Measurements from ENCODE around the gene SNX27. TPM values are rescaled to one million over a fixed set of nuclear protein-coding genes. Genes with fewer than 3 reads are reported as not detected.

The SNX27 gene
- total and polyA plus RNA-seq, 10 of the 15 experiments (the other 5 are each of a cell fraction or from before 2014, with no cell fraction given), result 3.8 to 21.8 (median 12.5) TPM

DNA sequence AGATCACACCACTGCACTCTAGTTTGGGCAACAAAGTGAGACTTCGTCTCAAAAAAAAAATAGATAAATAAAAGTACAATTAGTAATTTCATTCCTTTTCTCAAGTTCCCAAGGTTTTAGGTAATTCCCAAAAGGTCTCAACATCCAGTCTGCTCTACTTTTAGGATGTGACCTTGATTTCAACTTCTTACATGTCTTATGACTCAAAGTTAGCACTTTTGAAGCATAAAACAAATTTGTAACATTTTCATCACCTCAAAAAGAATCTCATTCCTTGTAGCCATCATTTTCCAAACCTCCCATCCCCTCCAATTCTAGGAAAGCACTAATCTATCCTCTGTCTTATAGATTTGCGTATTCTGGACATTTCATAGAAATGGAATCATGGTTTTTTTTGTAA is 32.2 kb downstream of the SNX27 start:
- Histone ChIP-seq H3K9ac (ENCODE audit: control insufficient read depth, insufficient read depth, low read length) (no peak overlapping the region), H3K4me3 (no peak overlapping the region), H3K4me1 (ENCODE audit: control insufficient read depth, insufficient read depth, low read length) (peaks cover 3% of the 10 kb centered on the region), H4K20me1 (ENCODE audit: control insufficient read depth, insufficient read depth) (no peaks in the 10 kb centered on the region), H3K4me2 (ENCODE audit: control insufficient read depth, insufficient read depth) (no peak overlapping the region), H3K36me3 (ENCODE audit: control insufficient read depth in 2 of 2, insufficient read depth in 2 of 2, low read length in 1 of 2) (no peaks in the 10 kb centered on the region), H3K9me3 (replicated peaks; ENCODE audit: control insufficient read depth, insufficient read depth, low read length) (no peaks in the 10 kb centered on the region; the same call in 2 of the 3 replicates), H3K79me2 (ENCODE audit: control insufficient read depth, insufficient read depth, low read length) (no peaks in the 10 kb centered on the region; the same call in 1 of the 2 replicates), H2AFZ (ENCODE audit: control insufficient read depth, low read depth, low read length) (no peak overlapping the region), H3K27ac (ENCODE audit: control insufficient read depth, insufficient read depth) (no peak overlapping the region), H3K27me3 (replicated peaks in 1 of 2; ENCODE audit: control insufficient read depth in 2 of 2, insufficient read depth in 2 of 2, low read length in 1 of 2) (no peaks in the 10 kb centered on the region)
- ATAC-seq (no peak), DNase-seq (ENCODE audit: low read depth, low spot score) (no peak), FAIRE-seq (no peak)
- ChIA-PET SMC1A (ENCODE audit: uncharacterized antibody, unreplicated experiment) (no interaction called here), CTCF (no interaction called here), POLR2A (no interaction called here), RAD21 (ENCODE audit: unreplicated experiment) (no interaction called here)
- intact Hi-C loops (cut with micrococcal nuclease; ENCODE audit: unreplicated experiment), result no loop called here
- in situ Hi-C loops (cut with MboI), result no loop called here
- WGBS (ENCODE audit: insufficient coverage, insufficient replicate concordance, low lambda C conversion rate, missing lambda C conversion rate), result 95% methylated on average over 2 of the region's 2 CpGs
- TF ChIP-seq CHD1 (IDR thresholded peaks at IDR 0.05; ENCODE audit: low read depth, low read length) (no peak), JUNB (IDR thresholded peaks at IDR 0.05) (no peak)
- no TSS peak for BruUV-seq (replicated peaks)

DNA sequence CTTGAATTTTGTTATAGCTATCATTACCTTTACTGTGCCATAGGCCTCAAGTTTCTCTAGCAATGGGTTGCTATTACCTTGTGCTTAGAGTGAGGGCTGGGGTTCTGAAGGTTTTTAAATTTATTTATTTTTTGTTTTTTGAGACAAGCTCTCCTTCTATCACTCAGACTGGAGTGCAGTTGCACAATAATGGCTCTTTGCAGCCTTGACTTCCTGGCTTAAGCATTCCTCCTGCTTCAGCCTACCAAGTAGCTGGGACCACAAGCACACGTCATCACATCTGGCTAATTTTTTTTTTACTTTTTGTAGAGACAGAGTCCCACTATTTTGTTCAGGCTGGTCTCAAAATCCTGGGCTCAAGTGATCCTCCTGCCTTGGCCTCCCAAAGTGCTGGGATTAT is 41.5 kb downstream of the SNX27 start:
- Histone ChIP-seq H3K27me3 (replicated peaks in 1 of 2; ENCODE audit: control insufficient read depth in 2 of 2, insufficient read depth in 2 of 2, low read length in 1 of 2) (no peaks in the 10 kb centered on the region), H3K9me3 (replicated peaks; ENCODE audit: control insufficient read depth, insufficient read depth, low read length) (no peaks in the 10 kb centered on the region), H3K4me2 (ENCODE audit: control insufficient read depth, insufficient read depth) (no peak overlapping the region), H3K4me1 (ENCODE audit: control insufficient read depth, insufficient read depth, low read length) (0 out of 2 replicates have a peak, but pooled peaks cover 3% of the 10 kb centered on the region), H3K79me2 (ENCODE audit: control insufficient read depth, insufficient read depth, low read length) (no peaks in the 10 kb centered on the region), H3K9ac (ENCODE audit: control insufficient read depth, insufficient read depth, low read length) (no peak overlapping the region), H3K4me3 (no peak overlapping the region), H3K36me3 (ENCODE audit: control insufficient read depth in 2 of 2, insufficient read depth in 2 of 2, low read length in 1 of 2) (peaks cover 0 to 5% of the 10 kb centered on the region in 2 experiments; a peak in 1 of 4 replicates), H4K20me1 (ENCODE audit: control insufficient read depth, insufficient read depth) (no peaks in the 10 kb centered on the region), H2AFZ (ENCODE audit: control insufficient read depth, low read depth, low read length) (no peak overlapping the region), H3K27ac (ENCODE audit: control insufficient read depth, insufficient read depth) (no peak overlapping the region)
- DNase-seq (ENCODE audit: low read depth, low spot score) (no peak), ATAC-seq (no peak), FAIRE-seq (no peak)
- ChIA-PET CTCF (interaction anchor here (0.7 kb wide), 1 partner anchor 118 kb away, joined by 3 read pairs; no protein-coding TSS in a partner anchor), SMC1A (ENCODE audit: uncharacterized antibody, unreplicated experiment) (no interaction called here), RAD21 (ENCODE audit: unreplicated experiment) (no interaction called here), POLR2A (interaction anchor here (0.6 to 0.7 kb wide), 3 partner anchors 30 to 184 kb away, joined by 3 to 6 read pairs (median 4); no protein-coding TSS in a partner anchor)
- 100% methylated on average over 1 of the region's 1 CpG for WGBS (ENCODE audit: insufficient coverage, insufficient replicate concordance, low lambda C conversion rate, missing lambda C conversion rate)
- intact Hi-C loops (cut with micrococcal nuclease; ENCODE audit: unreplicated experiment), result no loop called here
- in situ Hi-C loops (cut with MboI), result no loop called here
- BruUV-seq (replicated peaks), result no TSS peak
- no peak for TF ChIP-seq BACH1 (IDR thresholded peaks at IDR 0.05; ENCODE audit: borderline replicate concordance)
- TF ChIP-seq ZNF217 (IDR thresholded peaks at IDR 0.05), result no peak
- TF ChIP-seq, protein P1, sequence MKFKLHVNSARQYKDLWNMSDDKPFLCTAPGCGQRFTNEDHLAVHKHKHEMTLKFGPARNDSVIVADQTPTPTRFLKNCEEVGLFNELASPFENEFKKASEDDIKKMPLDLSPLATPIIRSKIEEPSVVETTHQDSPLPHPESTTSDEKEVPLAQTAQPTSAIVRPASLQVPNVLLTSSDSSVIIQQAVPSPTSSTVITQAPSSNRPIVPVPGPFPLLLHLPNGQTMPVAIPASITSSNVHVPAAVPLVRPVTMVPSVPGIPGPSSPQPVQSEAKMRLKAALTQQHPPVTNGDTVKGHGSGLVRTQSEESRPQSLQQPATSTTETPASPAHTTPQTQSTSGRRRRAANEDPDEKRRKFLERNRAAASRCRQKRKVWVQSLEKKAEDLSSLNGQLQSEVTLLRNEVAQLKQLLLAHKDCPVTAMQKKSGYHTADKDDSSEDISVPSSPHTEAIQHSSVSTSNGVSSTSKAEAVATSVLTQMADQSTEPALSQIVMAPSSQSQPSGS (IDR thresholded peaks at IDR 0.05; ENCODE audit: low read length), result no peak
- TF ChIP-seq CEBPB (IDR thresholded peaks at IDR 0.05; ENCODE audit: borderline replicate concordance in 1 of 2, low read depth in 2 of 2, low read length in 2 of 2), result no peak
- no peak for TF ChIP-seq SRF (IDR thresholded peaks at IDR 0.05; ENCODE audit: low read depth in 2 of 2, low read length in 2 of 2)
- no peak for TF ChIP-seq RBBP5 (conservative IDR thresholded peaks at IDR 0.05)
- no peak for TF ChIP-seq IRF4 (IDR thresholded peaks at IDR 0.05; ENCODE audit: low read depth, low read length)
- TF ChIP-seq MEF2B (IDR thresholded peaks at IDR 0.05; ENCODE audit: partially characterized antibody, poor library complexity, severe bottlenecking), result no peak
- TF ChIP-seq, protein P2, sequence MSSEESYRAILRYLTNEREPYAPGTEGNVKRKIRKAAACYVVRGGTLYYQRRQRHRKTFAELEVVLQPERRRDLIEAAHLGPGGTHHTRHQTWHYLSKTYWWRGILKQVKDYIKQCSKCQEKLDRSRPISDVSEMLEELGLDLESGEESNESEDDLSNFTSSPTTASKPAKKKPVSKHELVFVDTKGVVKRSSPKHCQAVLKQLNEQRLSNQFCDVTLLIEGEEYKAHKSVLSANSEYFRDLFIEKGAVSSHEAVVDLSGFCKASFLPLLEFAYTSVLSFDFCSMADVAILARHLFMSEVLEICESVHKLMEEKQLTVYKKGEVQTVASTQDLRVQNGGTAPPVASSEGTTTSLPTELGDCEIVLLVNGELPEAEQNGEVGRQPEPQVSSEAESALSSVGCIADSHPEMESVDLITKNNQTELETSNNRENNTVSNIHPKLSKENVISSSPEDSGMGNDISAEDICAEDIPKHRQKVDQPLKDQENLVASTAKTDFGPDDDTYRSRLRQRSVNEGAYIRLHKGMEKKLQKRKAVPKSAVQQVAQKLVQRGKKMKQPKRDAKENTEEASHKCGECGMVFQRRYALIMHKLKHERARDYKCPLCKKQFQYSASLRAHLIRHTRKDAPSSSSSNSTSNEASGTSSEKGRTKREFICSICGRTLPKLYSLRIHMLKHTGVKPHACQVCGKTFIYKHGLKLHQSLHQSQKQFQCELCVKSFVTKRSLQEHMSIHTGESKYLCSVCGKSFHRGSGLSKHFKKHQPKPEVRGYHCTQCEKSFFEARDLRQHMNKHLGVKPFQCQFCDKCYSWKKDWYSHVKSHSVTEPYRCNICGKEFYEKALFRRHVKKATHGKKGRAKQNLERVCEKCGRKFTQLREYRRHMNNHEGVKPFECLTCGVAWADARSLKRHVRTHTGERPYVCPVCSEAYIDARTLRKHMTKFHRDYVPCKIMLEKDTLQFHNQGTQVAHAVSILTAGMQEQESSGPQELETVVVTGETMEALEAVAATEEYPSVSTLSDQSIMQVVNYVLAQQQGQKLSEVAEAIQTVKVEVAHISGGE (CRISPR knock-in tag; IDR thresholded peaks at IDR 0.05), result no peak
- no peak for TF ChIP-seq FOS (IDR thresholded peaks at IDR 0.05; ENCODE audit: borderline replicate concordance, extremely low read depth, insufficient read length)
- no peak for TF ChIP-seq SMARCA5 (IDR thresholded peaks at IDR 0.05)
- TF ChIP-seq IKZF2 (IDR thresholded peaks at IDR 0.05), result no peak
